Fibroblast of skin of left biceps (primary cell): Measurements from ENCODE around the gene ZNF66.
"Not testable (repeated sequence)": the region's sequence is repeated elsewhere in the genome, so short reads cannot be mapped to it uniquely, and the experiment has no call there.

Experiments used
- DNase-seq, 2 experiments: peaks; one replicate each; pipeline ENCODE4 v3.0.0-alpha.2; 2013; ENCODE audit warnings: low read depth in 2 of 2

ZNF66 gene

DNA sequence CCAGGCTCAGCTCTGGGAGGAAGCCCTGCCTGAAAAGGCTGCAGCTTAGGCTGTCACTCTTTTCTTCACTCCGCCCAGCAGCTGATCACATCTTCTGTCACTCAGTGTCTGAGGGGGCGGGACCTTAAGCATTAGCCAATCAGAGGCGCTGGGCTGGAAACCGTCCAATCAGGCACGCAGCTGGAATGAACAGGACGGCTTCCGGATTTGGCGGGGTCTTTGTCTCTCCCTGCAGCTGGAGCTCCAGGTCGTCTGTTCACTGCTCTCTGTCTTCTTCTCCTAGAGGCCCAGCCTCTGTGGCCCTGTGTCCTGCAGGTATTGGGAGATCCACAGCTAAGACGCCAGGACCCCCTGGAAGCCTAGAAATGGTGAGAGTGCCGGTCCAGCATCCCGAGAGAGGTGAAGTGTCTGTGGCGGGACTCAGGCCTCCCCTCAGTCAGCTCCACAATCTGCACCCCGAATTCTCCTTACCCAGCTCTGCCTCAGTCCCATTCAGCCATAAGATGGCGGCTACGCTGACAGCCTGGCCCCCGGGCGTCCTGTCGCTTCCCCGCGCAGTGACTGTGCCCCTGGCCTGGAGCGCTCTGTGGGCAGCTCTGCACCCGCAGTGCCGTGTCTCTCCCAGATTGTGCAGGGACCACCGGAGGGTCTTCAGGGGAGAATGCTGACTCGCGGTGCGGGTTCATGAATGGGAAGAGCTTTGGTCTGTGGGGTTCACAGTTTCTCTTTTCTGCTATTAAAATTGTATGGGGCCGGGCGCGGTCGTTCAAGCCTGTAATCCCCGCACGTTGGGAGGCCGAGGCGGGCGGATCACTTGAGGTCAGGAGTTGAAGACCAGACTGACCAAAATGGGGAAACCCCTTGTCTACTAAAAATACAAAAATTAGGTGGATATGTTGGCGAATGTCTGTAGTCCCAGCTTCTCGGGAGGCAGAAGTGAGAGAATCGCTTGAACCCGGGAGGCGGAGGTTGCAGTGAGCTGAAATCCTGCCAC lies at the start of gene ZNF66:
Gene ZNF66, plus strand, starts transcription at position 222 of the 994 bp plus-strand sequence. Its CDS starts 144 bp downstream, at position 366.
- peak; percentile 89 to 90 for DNase-seq

DNA sequence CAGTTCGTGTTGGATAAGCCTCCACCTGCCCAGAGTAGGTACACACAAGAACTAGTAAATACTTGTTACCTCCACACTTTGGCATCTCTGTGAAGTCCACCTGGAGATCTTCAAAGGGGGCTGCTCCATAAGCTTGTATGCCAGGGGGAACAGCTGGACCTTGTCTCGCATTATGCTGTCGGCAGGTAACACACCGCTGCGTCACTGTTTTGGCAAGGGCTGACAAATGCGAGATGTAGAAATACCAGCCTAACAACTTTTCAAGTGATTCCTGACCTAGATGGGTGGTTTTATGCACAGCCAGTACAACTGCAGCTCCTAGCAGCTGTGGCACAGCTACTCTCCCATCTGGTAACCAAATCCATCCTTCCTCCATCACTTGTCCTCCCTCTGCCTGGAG lies 25.9 kb upstream of the ZNF66 start:
- DNase-seq: not testable (repeated sequence)

DNA sequence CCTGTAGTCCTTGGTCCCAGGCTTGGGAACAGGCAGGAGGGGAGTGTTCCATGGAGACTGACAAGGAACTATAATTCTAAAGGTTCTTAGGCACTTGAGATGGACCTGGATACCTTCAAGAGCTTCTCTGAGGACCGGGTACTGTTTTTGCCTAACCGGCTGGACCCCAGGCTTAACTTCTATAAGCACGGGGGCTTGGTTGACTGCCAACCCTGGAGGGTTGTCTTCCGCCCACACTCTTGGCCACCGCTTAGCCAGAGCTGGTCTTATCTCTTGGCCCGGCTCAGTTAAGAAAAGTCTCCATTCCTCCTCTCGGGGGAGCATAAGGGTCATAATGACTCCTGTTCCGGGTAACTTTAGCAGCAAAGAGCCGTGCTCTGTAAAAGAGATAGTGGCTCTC lies 23.8 kb upstream of the ZNF66 start:
- not testable (repeated sequence) for DNase-seq

DNA sequence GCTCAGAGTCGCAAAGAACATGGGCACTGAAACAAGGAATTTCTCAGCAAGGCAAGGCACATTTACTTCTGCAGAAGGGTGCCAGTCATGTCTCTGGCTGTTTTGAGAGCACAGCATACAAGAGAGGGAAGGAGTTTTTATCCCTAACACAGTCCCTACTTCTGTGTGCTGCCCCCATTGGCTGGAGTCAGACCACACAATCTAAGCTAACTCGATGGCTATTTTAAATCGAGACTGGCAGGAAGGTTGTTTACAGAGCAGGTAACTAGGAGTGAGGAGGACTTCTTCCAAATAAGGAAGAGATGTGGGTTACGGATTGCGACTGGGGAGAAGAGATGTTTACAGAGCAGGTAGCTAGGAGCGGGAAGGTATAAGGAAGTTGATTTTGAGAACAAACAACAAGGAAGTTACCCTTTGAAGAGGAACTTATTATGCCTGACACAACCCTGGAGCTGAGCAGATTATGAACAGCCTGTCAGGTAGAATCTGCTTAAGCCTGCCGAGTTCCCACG lies 6.8 kb upstream of the ZNF66 start:
- DNase-seq: not testable (repeated sequence)

DNA sequence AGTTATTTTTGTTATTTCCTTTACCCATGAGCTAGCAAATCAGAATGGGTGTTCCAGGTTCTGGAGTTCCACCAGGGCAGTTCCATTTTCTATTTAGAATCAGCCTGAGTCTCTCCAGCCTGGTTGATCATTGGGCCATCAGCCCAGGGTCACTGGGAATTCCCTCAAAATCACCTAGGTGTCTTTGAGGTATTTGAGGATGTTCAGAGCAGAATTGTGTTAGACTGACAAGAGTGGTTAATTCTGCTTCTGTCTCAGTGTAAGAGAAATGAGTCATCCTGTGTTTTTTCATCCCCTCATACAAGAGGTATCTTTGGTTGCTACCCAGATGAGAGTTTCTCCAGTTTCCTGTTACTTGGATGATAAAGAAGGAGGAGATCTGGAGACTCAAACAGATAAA lies 11.7 kb downstream of the ZNF66 start:
- no peak for DNase-seq

DNA sequence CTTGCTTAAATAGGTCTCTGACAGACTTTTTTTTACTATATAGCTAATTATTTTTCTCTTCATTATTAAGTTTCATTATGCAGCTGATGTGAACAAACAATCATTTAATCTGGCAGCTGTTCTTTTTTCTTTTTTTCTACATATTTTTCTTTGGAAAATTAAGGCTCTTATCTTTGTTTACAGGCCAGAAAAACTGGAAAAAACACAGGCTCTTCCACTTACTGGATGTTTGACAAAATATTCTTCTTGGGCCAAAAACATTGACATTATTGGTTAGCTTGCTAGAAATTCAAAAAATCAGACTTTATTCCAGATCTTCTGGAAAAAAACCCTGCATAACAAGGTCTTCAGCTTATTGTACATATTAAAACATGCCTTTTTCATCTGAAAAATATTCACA lies 15.7 kb downstream of the ZNF66 start:
- no peak for DNase-seq

DNA sequence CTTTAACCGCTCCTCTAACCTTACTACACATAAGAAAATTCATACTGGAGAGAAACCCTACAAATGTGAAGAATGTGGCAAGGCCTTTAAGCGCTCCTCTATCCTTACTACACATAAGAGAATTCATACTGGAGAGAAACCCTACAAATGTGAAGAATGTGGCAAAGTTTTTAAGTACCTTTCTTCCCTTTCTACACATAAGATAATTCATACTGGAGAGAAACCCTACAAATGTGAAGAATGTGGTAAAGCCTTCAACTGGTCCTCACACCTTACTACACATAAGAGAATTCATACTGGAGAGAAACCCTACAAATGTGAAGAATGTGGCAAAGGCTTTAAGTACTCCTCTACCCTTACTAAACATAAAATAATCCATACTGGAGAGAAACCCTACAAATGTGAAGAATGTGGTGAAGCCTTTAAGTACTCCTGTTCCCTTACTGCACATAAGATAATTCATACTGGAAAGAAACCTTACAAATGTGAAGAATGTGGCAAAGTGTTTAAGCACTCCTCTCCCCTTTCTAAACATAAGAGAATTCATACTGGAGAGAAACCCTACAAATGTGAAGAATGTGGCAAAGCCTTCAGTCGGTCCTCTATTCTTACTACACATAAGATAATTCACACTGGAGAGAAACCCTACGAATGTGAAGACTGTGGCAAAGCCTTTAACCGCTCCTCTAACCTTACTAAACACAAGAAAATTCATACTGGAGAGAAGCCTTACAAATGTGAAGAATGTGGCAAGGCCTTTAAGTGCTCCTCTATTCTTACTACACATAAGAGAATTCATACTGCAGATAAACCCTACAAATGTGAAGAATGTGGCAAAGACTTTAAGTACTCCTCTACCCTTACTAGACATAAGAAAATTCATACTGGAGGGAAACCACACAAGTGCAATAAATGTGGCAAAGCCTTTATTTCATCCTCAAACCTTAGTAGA lies 30.5 kb downstream of the ZNF66 start:
- DNase-seq: not testable (repeated sequence)

DNA sequence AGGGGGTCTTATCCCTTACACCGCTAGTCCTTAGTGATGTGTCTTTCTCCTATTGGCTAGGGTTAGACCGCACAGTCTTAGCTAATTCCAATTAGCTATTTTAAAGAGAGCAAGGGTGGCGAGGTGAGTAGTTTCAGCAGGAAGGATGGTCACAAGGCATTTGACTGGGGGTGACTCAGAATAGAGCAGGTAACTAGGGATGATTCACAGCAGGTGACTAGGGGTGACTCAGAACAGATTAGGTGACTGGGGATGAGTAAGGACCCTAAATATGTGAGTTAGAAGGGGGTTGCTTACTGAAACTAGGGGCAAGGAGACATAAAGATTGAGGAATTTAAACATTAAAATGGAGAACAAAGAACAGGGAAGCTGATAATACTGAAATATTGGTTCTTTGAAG lies 64.3 kb downstream of the ZNF66 start:
- no peak for DNase-seq
